HuH-7 (cell line): ENCODE data around the gene DIAPH1.
A peak's percentile ranks its signal among the peaks of the same experiment; 100 is the strongest.

Experiments
- DNase-seq: peaks from one replicate; pipeline ENCODE4 v3.0.0; 2011; ENCODE audit warnings: low spot score

The DIAPH1 gene

GRCh38 chr5:141560725-141561483 is 57.9 kb downstream of the DIAPH1 start:
- peak; percentile 36 for DNase-seq

GRCh38 chr5:141560151-141560550 is 58.6 kb downstream of the DIAPH1 start:
- DNase-seq, result no peak

GRCh38 chr5:141559461-141559860 is 59.3 kb downstream of the DIAPH1 start:
- no peak for DNase-seq

GRCh38 chr5:141558150-141558549 is 60.6 kb downstream of the DIAPH1 start:
- no peak for DNase-seq

GRCh38 chr5:141557681-141558136 is 61.1 kb downstream of the DIAPH1 start:
- DNase-seq, result peak; percentile 30

GRCh38 chr5:141547921-141548320 is 70.9 kb downstream of the DIAPH1 start:
- DNase-seq, result no peak

- DNase-seq, result no peak
These were observed 71.3 kb downstream of the DIAPH1 start for GRCh38 chr5:141547488-141547887.

- no peak for DNase-seq
These were observed 75.7 kb downstream of the DIAPH1 start for GRCh38 chr5:141543053-141543452.

GRCh38 chr5:141534492-141535213 is 84.1 kb downstream of the DIAPH1 start:
- no peak for DNase-seq

GRCh38 chr5:141533897-141534296 is 84.9 kb downstream of the DIAPH1 start:
- DNase-seq, result no peak

- no peak for DNase-seq
These were observed 86.1 kb downstream of the DIAPH1 start for GRCh38 chr5:141532726-141533125.

- DNase-seq, result no peak
These were observed 88.9 kb downstream of the DIAPH1 start for GRCh38 chr5:141529873-141530272.

- DNase-seq, result no peak
These were observed 89.8 kb downstream of the DIAPH1 start for GRCh38 chr5:141529002-141529401.

- no peak for DNase-seq
These were observed 90.4 kb downstream of the DIAPH1 start for GRCh38 chr5:141528291-141528984.

GRCh38 chr5:141527426-141527825 is 91.4 kb downstream of the DIAPH1 start:
- DNase-seq, result no peak

GRCh38 chr5:141525653-141526052 is 93.1 kb downstream of the DIAPH1 start:
- no peak for DNase-seq

GRCh38 chr5:141524604-141525597 is 93.9 kb downstream of the DIAPH1 start:
- DNase-seq, result peak; percentile 78

- DNase-seq, result no peak
These were observed 94.8 kb downstream of the DIAPH1 start for GRCh38 chr5:141523991-141524390.

- no peak for DNase-seq
These were observed 96.5 kb downstream of the DIAPH1 start for GRCh38 chr5:141522301-141522700.

GRCh38 chr5:141521244-141521781 is 97.5 kb downstream of the DIAPH1 start:
- DNase-seq, result peak; percentile 40
